Endothelial cell of umbilical vein (primary cell): ENCODE data around the gene ATR. TPM values are rescaled to one million over a fixed set of nuclear protein-coding genes. Genes with fewer than 3 reads are reported as not detected.
"Not testable (repeated sequence)": the region's sequence is repeated elsewhere in the genome, so short reads cannot be mapped to it uniquely, and the experiment has no call there.

Experiments used
- BruUV-seq: library from RNA; stranded (reverse); fragments of 400-500 nt; replicated peaks from 2 replicates; lab custom pipeline; 2021; lab: Mats Ljungman, UMichigan
- CTCF ChIA-PET: fragments of 300-600, 350-600 bp; sonication (Branson Sonifier 250); formaldehyde crosslinking; loops from one replicate; lab custom pipeline; 2021; ENCODE audit warnings: antibody characterized with exemption, inconsistent platforms; lab: Charles Lee
- POLR2A ChIA-PET: fragments of 300-600, 350-600 bp; sonication (Branson Sonifier 250); formaldehyde crosslinking; loops from one replicate; lab custom pipeline; 2021; ENCODE audit warnings: antibody characterized with exemption, inconsistent platforms; lab: Charles Lee
- DNase-seq: peaks from one replicate; pipeline ENCODE4 v3.0.0-alpha.2; 2011; ENCODE audit warnings: low read depth, low spot score
- FAIRE-seq: peaks from 2 replicates; lab custom pipeline; 2011; peaks lifted over from hg19 to GRCh38; lab: Jason Lieb, UNC
- H2AFZ ChIP-seq: 2 replicates; pipeline ENCODE4 v1.6.0; 2012; ENCODE audit warnings: low read depth, low read length, control low read depth, inconsistent platforms
- H3K27ac ChIP-seq: 2 replicates; pipeline ENCODE4 v1.5.1; 2011; ENCODE audit warnings: low read depth, mild to moderate bottlenecking, control low read depth, low read length, moderate library complexity; ENCODE audit not compliant: insufficient read depth
- H3K27me3 ChIP-seq, 2 experiments: 2 replicates each; pipeline versions ENCODE4 v1.6.0 to v1.6.1; 2011; ENCODE audit warnings: low read length in 2 of 2, mixed read lengths in 1 of 2; ENCODE audit not compliant: control insufficient read depth in 2 of 2, insufficient read depth in 2 of 2
- H3K36me3 ChIP-seq, 2 experiments: 2 replicates in 1 of 2; 3 replicates in 1 of 2; pipeline ENCODE4 v1.5.1; 2011; ENCODE audit warnings: low read length in 2 of 2, mild to moderate bottlenecking in 1 of 2, moderate library complexity in 1 of 2; ENCODE audit not compliant: control insufficient read depth in 2 of 2, insufficient read depth in 2 of 2; ENCODE audit errors: extremely low read depth in 1 of 2
- H3K4me1 ChIP-seq: 3 replicates; pipeline ENCODE4 v1.5.1; 2011; ENCODE audit warnings: mild to moderate bottlenecking, low read length; ENCODE audit not compliant: control insufficient read depth, insufficient read depth; ENCODE audit errors: extremely low read depth
- H3K4me2 ChIP-seq: 2 replicates; pipeline ENCODE4 v1.6.1; 2011; ENCODE audit warnings: low read length, control low read depth, mixed read lengths; ENCODE audit not compliant: insufficient read depth
- H3K4me3 ChIP-seq, 3 experiments: fragments of 200-600 bp in 1 of 3; sonication (generic), shearing (Covaris generic) in 1 of 3; replicated peaks in 1 of 3; 2 replicates each; pipeline ENCODE4 v1.5.1; 2011 to 2016; ENCODE audit warnings: control low read depth in 3 of 3, low read length in 3 of 3, mild to moderate bottlenecking in 2 of 3, inconsistent platforms in 1 of 3, low read depth in 1 of 3, moderate library complexity in 1 of 3; ENCODE audit not compliant: insufficient read depth in 1 of 3
- H3K79me2 ChIP-seq: 2 replicates; pipeline ENCODE4 v1.6.0; 2012; ENCODE audit warnings: low read length, inconsistent platforms; ENCODE audit not compliant: control insufficient read depth, insufficient read depth
- H3K9ac ChIP-seq: replicated peaks from 2 replicates; pipeline ENCODE3; 2011; ENCODE audit warnings: low read length, control low read depth; ENCODE audit not compliant: insufficient read depth; ENCODE audit errors: extremely low read depth
- H3K9me1 ChIP-seq: replicated peaks from 3 replicates; pipeline ENCODE4 v1.6.0; 2011; ENCODE audit warnings: mild to moderate bottlenecking, low read length; ENCODE audit not compliant: control insufficient read depth, insufficient read depth; ENCODE audit errors: extremely low read depth
- H3K9me3 ChIP-seq: replicated peaks from 2 replicates; pipeline ENCODE4 v1.5.1; 2012; ENCODE audit warnings: low read length, inconsistent platforms; ENCODE audit not compliant: control insufficient read depth, insufficient read depth
- H4K20me1 ChIP-seq: replicated peaks from 2 replicates; pipeline ENCODE3; 2011; ENCODE audit warnings: mild to moderate bottlenecking, low read length; ENCODE audit not compliant: control insufficient read depth, insufficient read depth; ENCODE audit errors: extremely low read depth
- CTCF ChIP-seq, 2 donors: IDR thresholded peaks; 1 replicate in 1 of 2; 2 replicates in 1 of 2; pipeline ENCODE4 v1.5.1; 2011; ENCODE audit warnings: low read length in 2 of 2, mild to moderate bottlenecking in 2 of 2, moderate library complexity in 2 of 2, control low read depth in 1 of 2, inconsistent platforms in 1 of 2, low read depth in 1 of 2; ENCODE audit not compliant: insufficient read depth in 1 of 2; ENCODE audit errors: extremely low read depth in 1 of 2
- EZH2 ChIP-seq: IDR thresholded peaks from 2 replicates; pipeline ENCODE4 v1.6.1; 2012; ENCODE audit warnings: borderline replicate concordance, low read depth, mild to moderate bottlenecking, moderate library complexity, low read length, inconsistent platforms; ENCODE audit not compliant: severe bottlenecking
- FOS ChIP-seq: IDR thresholded peaks from 2 replicates; pipeline ENCODE4 v1.6.1; 2011; ENCODE audit warnings: mild to moderate bottlenecking, low read length, moderate library complexity, borderline replicate concordance; ENCODE audit not compliant: insufficient read depth
- GATA2 ChIP-seq: IDR thresholded peaks from 2 replicates; pipeline ENCODE4 v1.7.0; 2011; ENCODE audit warnings: low read depth, mild to moderate bottlenecking, moderate library complexity, mixed read lengths, low read length; ENCODE audit not compliant: insufficient read length, insufficient read depth
- JUN ChIP-seq: IDR thresholded peaks from 2 replicates; pipeline ENCODE4 v1.6.1; 2011; ENCODE audit warnings: borderline replicate concordance, low read depth; ENCODE audit not compliant: insufficient read length, insufficient read depth
- MYC ChIP-seq: IDR thresholded peaks from one replicate; pipeline ENCODE4 v1.6.1; 2011; ENCODE audit warnings: mild to moderate bottlenecking, low read depth, low read length
- POLR2A ChIP-seq: IDR thresholded peaks from 2 replicates; pipeline ENCODE4 v1.6.1; 2012; ENCODE audit warnings: low read depth, mild to moderate bottlenecking, control low read depth, low read length
- POLR2AphosphoS5 ChIP-seq: IDR thresholded peaks from 2 replicates; pipeline ENCODE4 v1.6.1; 2012; ENCODE audit warnings: low read depth, mild to moderate bottlenecking, control low read depth, low read length, moderate library complexity; ENCODE audit not compliant: insufficient read depth
- dilution Hi-C: fragments of 300-500 bp; cut with MboI; formaldehyde crosslinking; loops from one replicate; pipeline ENCODE4 v1.15.0; 2019; ENCODE audit warnings: low sequenced_read_pairs; ENCODE audit not compliant: extremely low pct_ligation_motif_present
- intact Hi-C: fragments of 100-400 bp; cut with micrococcal nuclease; formaldehyde crosslinking; loops from one replicate; pipeline ENCODE4 v1.10.0; 2022
- polyA plus RNA-seq, 4 experiments: library from polyadenylated mRNA; depleted of rRNA in 3 of 4; stranded (reverse) in 3 of 4; unstranded in 1 of 4; fragments of >200 nt; gene quantifications; 2 replicates each; pipeline versions ENCODE4 v1.2.1 to v1.2.3, GENCODE V29; 2011 to 2012; ENCODE audit warnings: missing spikeins in 1 of 4
- total RNA-seq: library from RNA; stranded (reverse); gene quantifications from 2 replicates; pipeline ENCODE4 v1.2.3, GENCODE V29; 2021
- TF ChIP-seq, protein P1 (sequence below): IDR thresholded peaks from 2 replicates; pipeline ENCODE4 v1.6.1; 2011; ENCODE audit not compliant: insufficient read depth, insufficient read length

Gene ATR
- total and polyA plus RNA-seq, 2 donors (not counting 3 experiments of a cell fraction or from before 2014, with no cell fraction given), result 6.3 to 23.6 TPM

GRCh38 chr3:142604940-142605339, 26.4 kb upstream of the ATR start:
- Histone ChIP-seq H3K27me3 (no peaks in the 10 kb centered on the region), H3K4me1 (no peaks in the 10 kb centered on the region), H2AFZ (no peak overlapping the region), H3K27ac (no peak overlapping the region), H3K4me2 (no peak overlapping the region), H3K9ac (no peak overlapping the region), H3K4me3 (no peak overlapping the region), H3K9me1 (no peaks in the 10 kb centered on the region), H4K20me1 (no peaks in the 10 kb centered on the region), H3K36me3 (no peaks in the 10 kb centered on the region), H3K9me3 (no peaks in the 10 kb centered on the region), H3K79me2 (no peaks in the 10 kb centered on the region)
- intact Hi-C loops, result no loop called here
- no TSS peak for BruUV-seq
- FAIRE-seq, result no peak
- dilution Hi-C loops, result no loop called here
- ChIA-PET POLR2A (no interaction called here), CTCF (no interaction called here)
- TF ChIP-seq POLR2A (no peak), POLR2AphosphoS5 (no peak), JUN (no peak), MYC (no peak), FOS (no peak), EZH2 (no peak), CTCF (IDR thresholded peaks at IDR 0.05; ENCODE audit: extremely low read depth in 1 of 2, insufficient read depth in 1 of 2, low read depth in 1 of 2, low read length in 2 of 2) (no peak), GATA2 (no peak)
- TF ChIP-seq, protein P1, sequence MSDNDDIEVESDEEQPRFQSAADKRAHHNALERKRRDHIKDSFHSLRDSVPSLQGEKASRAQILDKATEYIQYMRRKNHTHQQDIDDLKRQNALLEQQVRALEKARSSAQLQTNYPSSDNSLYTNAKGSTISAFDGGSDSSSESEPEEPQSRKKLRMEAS, result no peak
- DNase-seq, result no peak

DNA sequence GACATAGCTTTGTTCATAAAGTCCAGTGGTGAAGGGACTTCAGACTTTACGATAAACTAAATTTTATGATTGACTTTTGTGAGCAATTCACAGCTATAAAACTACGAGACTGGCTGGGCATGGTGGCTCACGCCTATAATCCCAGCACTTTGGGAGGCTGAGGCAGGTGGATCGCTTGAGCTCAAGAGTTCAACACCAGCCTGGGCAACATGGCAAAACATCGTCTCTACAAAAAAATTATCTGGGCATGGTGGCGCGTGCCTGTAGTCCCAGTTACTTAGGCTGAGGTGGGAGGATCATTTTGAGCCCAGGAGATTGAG, 24.8 kb upstream of the ATR start:
- H3K79me2 ChIP-seq, H3K9me1 ChIP-seq, dilution Hi-C loops, FAIRE-seq, H2AFZ ChIP-seq, H3K27ac ChIP-seq, BruUV-seq, H3K4me3 ChIP-seq, H3K4me1 ChIP-seq, POLR2A ChIA-PET, H3K36me3 ChIP-seq, DNase-seq, H4K20me1 ChIP-seq, H3K4me2 ChIP-seq, H3K27me3 ChIP-seq, H3K9me3 ChIP-seq, intact Hi-C loops, H3K9ac ChIP-seq: not testable (repeated sequence)
- CTCF ChIA-PET, result interaction anchor here (1.0 to 1.1 kb wide), 3 partner anchors 16 to 42 kb away, joined by 3 to 4 read pairs (median 3); no protein-coding TSS in a partner anchor
